VCaP (cell line): ENCODE data around the gene HS1BP3.

Experiments
- H3K27ac ChIP-seq: fragments of 450-650 bp; 2 replicates; pipeline ENCODE4 v1.5.1; 2017
- CTCF ChIP-seq: fragments of 450-650 bp; conservative IDR thresholded peaks from 2 replicates; pipeline ENCODE4 v1.5.1; 2017; ENCODE audit warnings: mild to moderate bottlenecking, moderate library complexity

The HS1BP3 gene

GRCh38 chr2:20635675-20636584, 15.0 kb downstream of the HS1BP3 start:
- peak overlapping the region; percentile 21; the same call in 1 of the 2 replicates for H3K27ac ChIP-seq
- peak; percentile 91 for TF ChIP-seq CTCF

- no peak for TF ChIP-seq CTCF
- peak overlapping the region; percentile 21; the same call in 1 of the 2 replicates for H3K27ac ChIP-seq
These were observed 15.8 kb downstream of the HS1BP3 start for GRCh38 chr2:20635113-20635510.

- TF ChIP-seq CTCF: no peak
- no peak overlapping the region for H3K27ac ChIP-seq
These were observed 16.3 kb downstream of the HS1BP3 start for GRCh38 chr2:20634507-20635112.

- no peak for TF ChIP-seq CTCF
- no peak overlapping the region for H3K27ac ChIP-seq
These were observed 16.9 kb downstream of the HS1BP3 start for GRCh38 chr2:20633794-20634506.

- no peak overlapping the region for H3K27ac ChIP-seq
- TF ChIP-seq CTCF: no peak
These were observed 17.9 kb downstream of the HS1BP3 start for GRCh38 chr2:20633001-20633400.

GRCh38 chr2:20632446-20632990, 18.4 kb downstream of the HS1BP3 start:
- H3K27ac ChIP-seq: no peak overlapping the region
- TF ChIP-seq CTCF: no peak
